ENCODE measurements around the gene POLR2F. TPM values are rescaled to one million over a fixed set of nuclear protein-coding genes. Genes with fewer than 3 reads are reported as not detected.
"Not testable (repeated sequence)": the region's sequence is repeated elsewhere in the genome, so short reads cannot be mapped to it uniquely, and the experiment has no call there.

Gene POLR2F
- total RNA-seq, 1 donor from 2014 or later, result 66.9 TPM

DNA sequence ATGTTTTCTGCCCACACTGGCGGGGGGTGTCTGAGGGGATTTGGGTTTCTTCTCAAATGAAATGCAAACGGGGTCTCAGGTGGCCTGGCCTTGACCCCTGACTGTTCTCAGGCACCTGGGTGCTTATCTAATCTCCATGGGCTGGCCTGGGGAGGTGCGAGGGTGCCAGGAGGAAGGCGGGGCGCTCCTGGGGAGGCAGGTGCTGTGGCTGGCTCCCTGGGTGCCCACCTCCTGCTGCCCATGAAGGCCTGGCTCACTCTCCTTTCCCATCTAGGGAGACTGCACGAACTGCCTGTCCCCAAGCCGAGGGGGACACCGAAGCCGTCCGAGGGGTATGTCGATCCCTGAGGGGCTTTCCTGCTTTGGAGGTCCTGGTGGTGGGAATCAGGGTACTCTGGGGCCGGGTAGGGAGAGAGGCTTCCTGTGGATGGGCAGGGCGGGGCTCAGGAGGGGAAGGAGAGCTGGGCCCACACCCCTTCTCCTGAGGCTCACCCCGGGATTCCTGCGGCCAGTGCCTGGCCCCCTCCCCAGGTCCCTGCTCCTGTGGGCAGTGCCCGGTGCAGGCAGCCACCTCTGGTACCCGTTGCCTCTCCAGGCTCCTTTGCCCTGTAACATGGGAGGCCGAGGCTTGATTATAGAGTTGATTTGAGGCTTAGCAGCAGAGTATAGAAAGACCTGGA is 29.0 kb upstream of the POLR2F start:
- intact Hi-C loops (cut with micrococcal nuclease), result no loop called here

DNA sequence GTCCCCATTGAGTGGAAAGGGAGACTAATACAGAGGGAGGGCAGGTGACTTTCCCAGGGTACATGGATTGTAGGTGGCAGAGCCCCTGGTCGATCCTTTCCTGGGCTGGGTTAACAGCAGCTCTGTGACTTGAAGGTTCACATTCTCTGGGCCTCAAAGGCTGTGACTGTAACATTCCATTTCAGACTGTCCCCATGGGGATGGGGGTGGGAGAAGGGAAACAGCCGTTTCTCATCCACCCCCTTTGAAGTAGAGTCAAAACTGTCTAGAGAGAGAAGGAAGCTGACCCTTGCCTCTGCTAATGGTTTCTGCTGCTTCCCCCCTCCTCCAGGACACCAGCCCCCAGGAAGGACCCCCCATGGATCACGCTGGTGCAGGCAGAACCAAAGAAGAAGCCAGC is 28.2 kb upstream of the POLR2F start:
- intact Hi-C loops (cut with micrococcal nuclease), result no loop called here

DNA sequence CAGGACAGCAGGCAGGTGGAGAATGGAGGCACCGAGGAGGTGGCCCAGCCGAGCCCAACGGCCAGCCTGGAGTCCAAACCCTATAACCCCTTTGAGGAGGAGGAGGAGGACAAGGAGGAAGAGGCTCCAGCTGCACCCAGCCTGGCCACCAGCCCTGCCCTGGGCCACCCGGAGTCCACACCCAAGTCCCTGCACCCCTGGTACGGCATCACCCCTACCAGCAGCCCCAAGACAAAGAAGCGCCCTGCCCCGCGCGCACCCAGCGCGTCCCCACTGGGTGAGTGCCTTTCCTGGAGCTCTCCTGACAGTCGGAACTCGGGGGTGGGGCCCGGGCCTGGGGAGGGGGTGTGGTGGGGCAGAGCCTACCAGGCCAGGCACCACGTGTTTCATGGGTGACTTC is 27.7 kb upstream of the POLR2F start:
- intact Hi-C loops (cut with micrococcal nuclease), result no loop called here

DNA sequence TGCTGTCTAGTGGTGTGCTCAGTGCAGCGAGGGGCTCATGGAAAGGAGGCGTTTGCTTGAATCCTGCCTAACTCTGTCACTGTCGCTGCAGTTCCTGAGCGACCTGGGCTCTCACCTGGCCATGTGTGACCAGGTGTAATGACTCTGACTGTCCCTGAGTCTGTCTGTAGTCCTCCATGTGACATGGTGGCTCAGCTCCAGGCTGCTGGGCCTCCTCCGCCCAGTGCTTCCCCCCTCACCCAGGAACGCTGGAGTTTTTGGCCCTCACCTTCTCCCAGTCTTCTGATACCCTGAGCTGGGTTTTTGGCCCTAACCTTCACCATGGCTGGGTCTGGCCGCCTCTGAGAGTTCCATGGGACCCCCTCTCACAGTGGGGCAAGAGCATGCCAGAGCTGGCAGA is 27.1 kb upstream of the POLR2F start:
- intact Hi-C loops (cut with micrococcal nuclease), result no loop called here

DNA sequence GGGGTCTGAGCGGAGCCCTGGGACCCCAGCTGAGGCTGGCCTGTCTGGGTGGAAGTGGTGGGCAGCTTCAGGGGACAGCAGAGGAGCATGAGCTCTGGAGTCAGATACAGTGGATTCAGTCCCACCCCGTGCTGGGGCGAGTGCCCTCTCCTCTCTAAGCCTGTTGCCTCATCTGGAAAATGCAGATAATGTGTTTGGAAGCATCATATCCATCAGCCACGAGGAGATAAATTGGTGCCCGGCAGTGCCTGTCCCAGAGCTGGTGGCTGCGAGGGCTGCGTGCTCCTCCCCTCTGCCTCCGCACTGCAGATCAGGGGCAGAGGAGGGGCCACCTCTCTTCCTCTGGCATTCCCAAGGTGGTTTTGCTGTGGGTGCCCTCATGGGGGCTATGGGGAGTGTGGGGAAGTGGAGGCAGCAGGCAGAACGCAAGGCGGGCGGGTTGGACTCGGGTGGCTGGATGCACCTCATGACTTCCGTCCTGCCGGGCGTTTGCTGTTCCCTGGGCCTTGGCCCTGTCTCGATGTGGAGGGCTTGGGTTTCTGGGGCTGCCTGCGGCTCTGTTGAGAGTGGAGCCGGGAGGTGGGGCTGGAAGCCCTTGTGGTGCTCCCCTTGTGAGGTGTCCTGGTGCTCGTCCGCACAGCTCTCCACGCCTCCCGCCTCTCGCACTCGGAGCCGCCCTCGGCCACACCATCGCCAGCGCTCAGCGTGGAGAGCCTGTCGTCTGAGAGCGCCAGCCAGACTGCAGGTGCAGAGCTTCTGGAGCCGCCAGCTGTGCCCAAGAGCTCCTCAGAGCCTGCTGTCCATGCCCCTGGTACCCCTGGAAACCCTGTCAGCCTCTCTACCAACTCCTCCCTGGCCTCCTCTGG is 26.5 kb upstream of the POLR2F start:
- intact Hi-C loops (cut with micrococcal nuclease), result no loop called here

DNA sequence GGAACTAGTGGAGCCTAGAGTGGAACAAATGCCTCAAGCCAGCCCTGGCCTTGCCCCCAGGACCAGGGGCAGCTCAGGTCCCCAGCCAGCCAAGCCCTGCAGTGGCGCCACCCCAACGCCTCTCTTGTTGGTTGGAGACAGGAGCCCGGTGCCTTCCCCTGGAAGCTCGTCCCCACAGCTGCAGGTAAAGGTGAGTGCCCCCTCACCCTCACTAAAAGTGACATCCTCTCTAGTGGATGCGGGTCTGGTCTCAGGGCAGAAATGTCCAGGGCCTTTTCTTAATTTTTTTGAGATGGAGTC is 25.9 kb upstream of the POLR2F start:
- intact Hi-C loops (cut with micrococcal nuclease), result no loop called here

DNA sequence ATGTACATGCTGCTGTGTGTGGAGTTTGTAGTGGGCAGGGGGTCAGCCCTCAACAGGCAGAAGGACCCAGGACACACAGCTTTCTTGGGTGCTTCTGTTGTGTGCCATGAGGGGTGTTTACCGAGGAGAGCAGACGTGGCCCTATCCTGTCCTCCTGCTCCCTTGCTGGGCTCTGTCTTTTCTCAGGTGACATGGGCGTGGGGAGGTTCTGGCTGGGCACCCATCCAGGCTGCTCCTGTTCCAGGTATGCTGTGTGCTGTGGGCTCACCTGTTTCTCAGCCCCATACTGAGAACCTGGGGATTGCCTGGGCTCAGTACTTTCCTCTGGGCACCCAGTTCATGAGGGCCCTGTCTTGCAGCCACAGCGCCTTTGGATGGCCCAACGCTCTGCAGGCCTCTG is 24.1 kb upstream of the POLR2F start:
- intact Hi-C loops (cut with micrococcal nuclease), result no loop called here

DNA sequence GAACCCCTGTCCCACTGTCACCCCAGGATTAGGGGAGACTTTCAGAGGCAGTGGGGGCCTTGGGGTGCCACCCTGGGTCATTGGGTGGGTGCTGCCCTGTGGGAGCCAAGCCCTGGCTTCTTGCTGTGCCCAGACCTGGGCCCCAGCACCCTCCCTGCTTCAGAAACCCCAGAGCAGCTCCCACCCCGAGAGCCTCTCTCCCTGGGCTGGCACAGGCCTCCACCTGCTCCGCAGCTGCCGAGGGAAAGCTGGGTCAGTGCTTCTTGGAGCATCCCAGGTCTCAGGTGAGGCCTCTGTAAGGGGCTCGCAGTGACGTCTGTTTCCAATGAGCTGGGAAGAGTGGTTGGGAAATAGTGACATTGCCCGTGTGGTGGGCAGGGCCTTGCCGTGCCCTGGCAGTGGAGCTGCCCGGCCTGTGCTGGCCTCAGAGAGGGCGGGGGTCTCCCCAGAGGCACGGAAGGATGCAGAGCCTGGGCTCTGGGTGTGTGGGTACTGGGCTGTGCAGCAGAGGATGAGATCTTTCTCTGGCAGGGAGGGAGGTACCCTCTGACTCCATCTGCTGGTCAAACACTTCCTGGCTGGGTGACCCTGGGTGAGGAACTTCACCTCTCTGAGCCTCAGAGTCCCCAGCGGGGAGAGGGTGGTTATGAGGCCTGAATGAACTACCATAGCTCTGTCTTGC is 23.1 kb upstream of the POLR2F start:
- intact Hi-C loops (cut with micrococcal nuclease), result loop anchor here (5.0 kb wide), 1 partner anchor 33 kb away; no protein-coding TSS in a partner anchor

DNA sequence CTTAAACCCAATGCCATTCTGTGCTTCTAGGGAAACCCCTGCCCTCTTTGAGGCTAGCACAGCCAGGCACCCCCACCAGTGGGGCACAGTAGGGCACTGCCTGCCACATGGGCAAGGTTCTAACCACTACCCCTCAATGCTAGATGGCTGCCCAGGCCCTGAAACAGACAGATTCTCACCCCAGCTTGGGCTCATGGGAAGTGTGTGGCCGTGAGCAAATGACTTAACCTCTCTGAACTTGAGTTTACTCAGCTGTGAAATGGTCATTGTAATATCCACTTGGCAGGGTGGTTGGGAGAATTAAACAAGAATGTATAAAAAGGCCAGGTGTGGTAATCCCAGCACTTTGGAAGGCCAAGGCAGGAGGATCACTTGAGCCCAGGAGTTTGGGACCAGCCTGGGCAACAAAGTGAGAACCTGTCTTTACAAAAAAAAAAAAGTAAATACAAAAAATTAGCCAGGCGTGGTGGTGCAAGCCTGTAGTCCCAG is 22.5 kb upstream of the POLR2F start:
- intact Hi-C loops (cut with micrococcal nuclease), result loop anchor here (5.0 kb wide), 1 partner anchor 34 kb away; no protein-coding TSS in a partner anchor

DNA sequence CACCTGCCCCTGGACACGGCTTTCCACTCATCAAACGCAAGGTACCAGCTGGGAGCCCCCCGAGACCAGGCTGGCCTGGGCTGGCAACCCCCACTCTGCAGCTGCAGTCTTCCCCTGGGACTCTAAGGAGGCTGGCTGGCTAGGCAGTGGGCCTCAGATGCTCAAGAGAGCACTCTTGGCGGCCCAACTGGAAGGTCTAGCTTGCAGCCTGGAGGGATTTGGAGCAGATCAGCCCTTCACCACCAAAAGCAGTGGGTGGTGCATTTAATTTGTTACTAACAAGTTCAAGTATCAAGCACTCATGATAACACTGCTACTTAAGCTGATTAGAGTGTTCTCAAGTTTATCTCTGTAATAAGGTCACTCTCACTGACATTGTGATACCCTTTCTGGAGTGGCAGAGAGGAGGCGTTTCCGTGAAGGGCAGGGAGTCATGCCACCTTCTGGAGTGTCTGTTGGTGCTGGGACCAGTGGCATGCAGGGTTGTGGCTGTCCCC is 21.6 kb upstream of the POLR2F start:
- intact Hi-C loops (cut with micrococcal nuclease), result loop anchor here (5.0 kb wide), 1 partner anchor 35 kb away; no protein-coding TSS in a partner anchor

DNA sequence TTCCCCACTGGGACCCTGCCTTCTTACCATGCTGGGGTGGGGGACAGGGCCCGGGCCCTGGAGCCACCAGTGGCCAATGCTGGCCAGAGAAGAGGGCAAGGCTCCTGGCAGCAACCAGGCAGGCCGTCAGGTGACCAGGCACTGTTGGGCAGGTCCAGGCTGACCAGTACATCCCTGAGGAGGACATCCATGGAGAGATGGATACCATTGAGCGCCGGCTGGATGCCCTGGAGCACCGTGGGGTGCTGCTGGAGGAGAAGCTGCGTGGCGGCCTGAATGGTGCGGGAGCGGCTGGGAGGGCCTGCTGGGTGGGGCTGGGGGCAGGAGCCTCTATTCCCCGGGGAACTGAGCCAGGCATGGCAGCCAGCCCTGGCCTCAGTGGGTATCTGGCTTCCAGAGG is 21.1 kb upstream of the POLR2F start:
- intact Hi-C loops (cut with micrococcal nuclease), result loop anchor here (5.0 kb wide), 1 partner anchor 35 kb away; no protein-coding TSS in a partner anchor

DNA sequence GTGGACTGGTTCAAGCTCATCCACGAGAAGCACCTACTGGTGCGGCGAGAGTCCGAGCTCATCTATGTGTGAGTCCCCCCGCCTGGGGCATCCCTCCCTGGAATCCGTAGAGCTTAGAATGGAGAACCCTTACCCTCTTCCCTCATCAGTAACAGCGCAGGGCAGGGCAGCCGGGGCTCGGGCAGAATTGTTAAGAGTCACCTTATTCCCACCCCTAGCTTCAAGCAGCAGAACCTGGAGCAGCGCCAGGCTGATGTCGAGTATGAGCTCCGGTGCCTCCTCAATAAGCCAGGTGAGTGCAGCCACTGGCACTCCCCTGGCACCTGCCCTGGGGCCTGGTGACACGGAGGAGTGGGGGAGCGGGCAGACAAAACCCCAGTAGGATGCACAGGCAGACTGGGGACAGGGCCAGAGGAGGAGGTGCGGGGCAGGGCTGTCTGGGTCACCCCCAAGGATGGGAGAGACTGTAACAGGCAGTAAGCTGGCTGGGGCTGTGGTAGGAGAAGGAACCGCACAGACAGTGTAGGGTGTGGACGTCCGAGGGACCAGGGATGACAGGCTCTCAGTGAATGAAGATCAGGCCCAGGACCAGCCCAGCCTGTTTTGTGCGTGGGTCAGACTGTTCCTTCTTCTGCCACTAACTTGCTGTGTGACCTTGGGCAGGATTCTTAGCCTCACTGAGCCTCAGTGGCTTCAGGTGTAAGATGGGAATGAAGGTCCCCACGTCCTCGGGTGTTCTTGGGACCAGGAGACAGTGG is 20.5 kb upstream of the POLR2F start:
- intact Hi-C loops (cut with micrococcal nuclease), result loop anchor here (5.0 kb wide), 1 partner anchor 36 kb away; no protein-coding TSS in a partner anchor

DNA sequence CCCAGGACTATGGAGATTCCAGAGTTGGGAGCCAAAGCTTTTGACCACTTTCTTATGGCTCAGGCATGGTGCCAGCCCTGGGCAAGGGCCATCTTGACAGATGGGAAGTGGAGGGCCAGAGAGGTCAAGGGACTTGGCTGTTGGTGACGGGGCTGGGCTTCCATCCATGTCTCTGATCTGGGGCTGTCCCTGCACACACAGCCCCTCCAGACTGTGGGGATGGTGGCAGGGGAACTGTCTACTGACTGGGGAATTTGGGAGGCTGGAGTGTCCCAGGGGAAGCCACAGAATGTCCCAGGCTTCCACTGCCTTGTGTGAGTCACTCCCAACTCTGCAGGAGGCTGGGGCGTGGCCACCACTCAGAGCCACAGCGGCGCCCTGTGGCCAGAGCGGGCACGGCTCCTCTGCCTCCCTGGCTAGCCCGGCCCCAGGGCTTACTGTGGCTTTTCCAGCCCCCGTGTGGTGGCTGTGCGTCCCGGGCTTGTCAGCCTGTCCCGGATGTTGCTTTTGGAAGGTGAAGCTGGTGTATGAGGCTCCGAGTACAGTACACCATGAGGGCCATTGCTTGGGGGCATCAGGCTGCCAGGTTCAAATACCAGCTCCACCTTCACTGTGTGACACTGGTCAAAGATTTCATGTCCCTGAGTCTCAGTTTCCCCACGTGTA is 19.7 kb upstream of the POLR2F start:
- intact Hi-C loops (cut with micrococcal nuclease), result loop anchor here (1.0 to 5.0 kb wide), 2 partner anchors 37 to 117 kb away; no protein-coding TSS in a partner anchor

DNA sequence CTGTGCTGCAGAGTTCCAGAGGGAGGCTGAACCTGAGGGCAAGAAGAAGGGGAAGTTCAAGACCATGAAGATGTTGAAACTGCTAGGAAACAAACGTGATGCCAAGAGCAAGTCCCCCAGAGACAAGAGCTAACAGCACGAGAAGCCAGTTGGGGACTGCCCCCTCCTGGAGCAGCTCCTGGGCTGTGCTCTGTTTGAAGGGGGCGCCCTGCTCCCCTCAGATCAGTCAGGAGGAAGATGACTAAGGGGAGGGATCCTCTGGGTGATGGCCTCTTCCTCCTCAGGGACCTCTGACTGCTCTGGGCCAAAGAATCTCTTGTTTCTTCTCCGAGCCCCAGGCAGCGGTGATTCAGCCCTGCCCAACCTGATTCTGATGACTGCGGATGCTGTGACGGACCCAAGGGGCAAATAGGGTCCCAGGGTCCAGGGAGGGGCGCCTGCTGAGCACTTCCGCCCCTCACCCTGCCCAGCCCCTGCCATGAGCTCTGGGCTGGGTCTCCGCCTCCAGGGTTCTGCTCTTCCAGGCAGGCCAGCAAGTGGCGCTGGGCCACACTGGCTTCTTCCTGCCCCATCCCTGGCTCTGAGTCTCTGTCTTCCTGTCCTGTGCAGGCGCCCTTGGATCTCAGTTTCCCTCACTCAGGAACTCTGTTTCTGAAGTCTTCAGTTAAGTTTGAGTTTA is 12.7 kb upstream of the POLR2F start:
- intact Hi-C loops (cut with micrococcal nuclease), result no loop called here

DNA sequence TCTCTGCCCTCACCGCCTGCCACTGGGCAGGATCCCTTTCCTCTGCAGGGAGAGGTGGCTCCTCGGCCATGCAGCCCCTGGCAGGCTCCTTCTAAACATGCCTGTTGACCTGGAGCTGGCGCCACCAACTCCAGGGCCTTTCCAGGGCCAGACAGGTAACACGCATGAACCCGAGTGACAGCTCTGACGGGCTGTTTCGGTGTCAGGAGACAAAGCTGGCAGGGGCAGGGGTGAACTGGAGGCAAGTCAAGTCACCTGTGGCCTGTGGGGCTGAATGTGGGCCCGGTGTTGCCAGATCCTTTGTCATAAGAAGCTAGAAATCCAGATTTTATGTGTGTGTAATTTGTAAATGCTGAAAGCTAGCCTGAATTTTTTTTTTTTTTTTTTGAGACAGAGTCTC is 11.4 kb upstream of the POLR2F start:
- intact Hi-C loops (cut with micrococcal nuclease), result no loop called here

DNA sequence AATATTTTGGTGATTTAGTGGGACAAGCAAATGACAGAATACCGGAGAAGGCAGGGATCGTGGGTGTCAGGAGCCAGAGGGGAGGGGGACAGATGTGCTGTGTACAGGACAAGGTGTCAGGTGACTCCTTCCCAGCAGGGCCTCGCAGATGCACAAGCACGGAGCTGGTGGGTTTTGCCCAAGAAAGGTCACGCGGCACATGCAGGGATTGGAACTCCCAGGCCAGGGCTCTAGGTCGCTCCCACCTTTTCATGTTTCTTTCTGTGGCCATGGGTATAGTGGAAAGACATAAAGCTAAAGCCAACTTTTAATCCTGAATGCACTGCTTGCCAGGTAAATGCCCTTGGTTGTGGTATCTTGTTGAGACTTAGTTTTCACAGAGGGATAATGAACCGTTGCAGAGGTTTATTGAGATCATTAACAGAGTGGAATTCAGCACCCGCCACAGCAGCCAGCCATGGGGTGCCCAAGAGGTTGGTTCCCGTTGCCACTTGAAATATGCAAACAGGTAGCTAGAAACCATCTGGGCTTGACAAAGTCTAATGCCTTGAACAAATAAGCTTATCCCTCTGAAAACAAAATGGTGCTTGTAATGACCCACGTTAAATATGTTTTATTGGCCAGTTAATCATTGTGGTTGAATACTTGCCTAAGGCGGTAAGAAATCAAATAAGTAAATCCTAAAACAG is 10.2 kb upstream of the POLR2F start:
- intact Hi-C loops (cut with micrococcal nuclease), result no loop called here

DNA sequence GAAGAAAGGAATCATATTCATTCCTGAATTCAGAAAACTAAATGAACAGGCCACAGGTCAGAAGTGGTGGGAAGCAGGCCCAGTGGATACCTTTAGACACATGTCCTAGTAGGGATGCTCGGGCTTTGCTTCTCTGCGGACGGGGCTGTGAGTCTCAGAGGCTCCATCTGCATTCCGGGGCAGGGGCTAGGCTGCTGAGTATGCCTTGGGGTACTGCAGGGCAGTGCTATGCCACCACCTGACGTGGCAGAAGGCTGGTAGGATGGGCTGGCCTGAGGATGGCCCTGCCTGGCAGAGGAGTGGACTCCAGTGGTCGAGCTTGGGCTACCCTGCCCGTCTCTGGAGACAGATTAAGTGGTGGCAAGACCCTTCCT is 9.7 kb upstream of the POLR2F start:
- intact Hi-C loops (cut with micrococcal nuclease), result no loop called here

DNA sequence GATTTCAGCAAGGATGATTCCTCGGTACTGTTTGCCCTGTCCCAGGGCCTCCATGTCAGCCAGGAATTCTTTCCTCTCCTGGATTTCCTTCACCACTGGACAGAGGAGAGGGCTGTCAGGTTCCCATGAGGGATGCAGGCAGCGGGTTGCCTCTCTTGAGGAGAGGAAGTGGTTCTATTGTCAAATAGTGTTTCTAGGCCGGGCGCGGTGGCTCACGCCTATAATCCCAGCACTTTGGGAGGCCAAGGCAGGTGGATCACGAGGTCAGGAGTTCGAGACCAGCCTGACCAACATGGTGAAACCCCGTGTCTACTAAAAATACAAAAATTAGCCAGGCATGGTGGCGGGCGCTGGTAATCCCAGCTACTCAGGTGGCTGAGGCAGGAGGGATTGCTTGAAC is 9.1 kb upstream of the POLR2F start:
- intact Hi-C loops (cut with micrococcal nuclease), result not testable (repeated sequence)

DNA sequence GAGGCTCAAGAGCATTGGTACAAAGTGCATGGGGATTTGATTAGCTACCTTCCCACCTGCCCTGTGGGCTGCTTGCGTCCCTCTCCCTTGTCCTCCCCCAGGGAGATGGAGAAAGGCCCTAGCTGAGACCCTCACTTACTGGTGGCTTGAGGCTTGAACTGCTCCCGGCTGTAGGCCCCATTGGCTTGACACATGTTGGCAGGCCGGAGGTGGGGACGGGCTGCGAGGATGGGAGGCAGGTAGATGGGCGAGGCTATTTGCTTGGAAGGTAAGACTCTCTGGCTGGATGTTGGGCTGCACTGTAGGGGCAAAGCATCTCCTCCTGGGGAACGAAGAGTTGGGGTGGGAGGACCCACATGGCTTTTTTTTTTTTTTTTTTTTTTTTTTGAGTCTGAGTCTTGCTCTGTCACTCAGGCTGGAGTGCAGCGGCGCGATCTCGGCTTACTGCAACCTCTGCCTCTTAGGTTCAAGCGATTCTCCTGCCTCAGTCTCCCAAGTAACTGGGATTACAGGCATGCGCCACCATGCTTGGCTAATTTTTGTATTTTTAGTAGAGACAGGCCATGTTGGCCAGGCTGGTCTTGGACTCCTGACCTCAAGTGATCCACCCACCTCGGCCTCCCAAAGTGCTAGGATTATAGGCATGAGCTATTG is 6.2 kb upstream of the POLR2F start:
- intact Hi-C loops (cut with micrococcal nuclease), result not testable (repeated sequence)
